BE2C (cell line): Measurements from ENCODE around the gene GJA9.
"Not testable (repeated sequence)": the region's sequence is repeated elsewhere in the genome, so short reads cannot be mapped to it uniquely, and the experiment has no call there.

Source experiments
- DNase-seq: peaks from one replicate; pipeline ENCODE4 v3.0.0-alpha.2; 2020
- H3K27me3 ChIP-seq: fragments of 250-450 bp; sonication (Bioruptor Pico); 2 replicates; pipeline ENCODE4 v1.5.1; 2020; ENCODE audit warnings: mild to moderate bottlenecking
- H3K36me3 ChIP-seq: fragments of 250-450 bp; sonication (Bioruptor Pico); 2 replicates; pipeline ENCODE4 v1.5.1; 2020; ENCODE audit warnings: mild to moderate bottlenecking
- H3K4me1 ChIP-seq: fragments of 250-450 bp; sonication (Bioruptor Pico); 2 replicates; pipeline ENCODE4 v1.5.1; 2020
- H3K4me3 ChIP-seq: 2 replicates; pipeline ENCODE4 v1.5.1; 2011; ENCODE audit warnings: low read depth, low read length
- H3K9me3 ChIP-seq: fragments of 250-450 bp; sonication (Bioruptor Pico); 2 replicates; pipeline ENCODE4 v1.5.1; 2020
- CTCF ChIP-seq: IDR thresholded peaks from 2 replicates; pipeline ENCODE4 v1.5.1; 2012; ENCODE audit warnings: mild to moderate bottlenecking, low read depth, low read length

The GJA9 gene

GRCh38 chr1:38919130-38919529, 37.7 kb upstream of the GJA9 start:
- no peak for DNase-seq
- no peaks in the 10 kb centered on the region for H3K36me3 ChIP-seq
- no peak for TF ChIP-seq CTCF
- H3K4me1 ChIP-seq, result no peaks in the 10 kb centered on the region
- no peaks in the 10 kb centered on the region for H3K27me3 ChIP-seq
- H3K9me3 ChIP-seq, result no peaks in the 10 kb centered on the region
- no peak overlapping the region for H3K4me3 ChIP-seq

- no peak for DNase-seq
- no peaks in the 10 kb centered on the region for H3K9me3 ChIP-seq
- no peaks in the 10 kb centered on the region for H3K4me1 ChIP-seq
- H3K4me3 ChIP-seq, result no peak overlapping the region
- H3K27me3 ChIP-seq, result no peaks in the 10 kb centered on the region
- H3K36me3 ChIP-seq, result no peaks in the 10 kb centered on the region
- no peak for TF ChIP-seq CTCF
These were observed 37.2 kb upstream of the GJA9 start for GRCh38 chr1:38918568-38918967.

GRCh38 chr1:38917772-38918171, 36.4 kb upstream of the GJA9 start:
- H3K36me3 ChIP-seq, result no peaks in the 10 kb centered on the region
- no peak for DNase-seq

GRCh38 chr1:38917337-38917736, 36.0 kb upstream of the GJA9 start:
- Histone ChIP-seq H3K4me1 (no peaks in the 10 kb centered on the region), H3K27me3 (no peaks in the 10 kb centered on the region), H3K4me3 (no peak overlapping the region), H3K9me3 (no peaks in the 10 kb centered on the region), H3K36me3 (no peaks in the 10 kb centered on the region)
- TF ChIP-seq CTCF, result no peak
- DNase-seq, result no peak

More at GRCh38 chr1:38917772-38918171, 36.4 kb upstream of the GJA9 start:
- no peaks in the 10 kb centered on the region for H3K27me3 ChIP-seq
- no peaks in the 10 kb centered on the region for H3K4me1 ChIP-seq
- no peak for TF ChIP-seq CTCF
- no peak overlapping the region for H3K4me3 ChIP-seq
- H3K9me3 ChIP-seq, result no peaks in the 10 kb centered on the region

- no peaks in the 10 kb centered on the region for H3K36me3 ChIP-seq
- TF ChIP-seq CTCF, result no peak
- H3K4me1 ChIP-seq, result no peaks in the 10 kb centered on the region
- no peak for DNase-seq
- no peaks in the 10 kb centered on the region for H3K9me3 ChIP-seq
- no peaks in the 10 kb centered on the region for H3K27me3 ChIP-seq
- no peak overlapping the region for H3K4me3 ChIP-seq
These were observed 34.1 kb upstream of the GJA9 start for GRCh38 chr1:38915352-38915948.

- not testable (repeated sequence) for H3K4me3 ChIP-seq, H3K9me3 ChIP-seq, H3K27me3 ChIP-seq, H3K4me1 ChIP-seq, DNase-seq, H3K36me3 ChIP-seq
These were observed 33.5 kb upstream of the GJA9 start for GRCh38 chr1:38914908-38915307.

GRCh38 chr1:38908821-38909220, 27.4 kb upstream of the GJA9 start:
- no peak for TF ChIP-seq CTCF

More at GRCh38 chr1:38908821-38909220, 27.4 kb upstream of the GJA9 start:
- H3K9me3 ChIP-seq, result no peaks in the 10 kb centered on the region
- no peaks in the 10 kb centered on the region for H3K4me1 ChIP-seq
- DNase-seq, result no peak
- H3K4me3 ChIP-seq, result no peak overlapping the region
- no peaks in the 10 kb centered on the region for H3K36me3 ChIP-seq
- no peaks in the 10 kb centered on the region for H3K27me3 ChIP-seq
